GM12878 (cell line): Measurements from ENCODE around the gene PES1. TPM values are rescaled to one million over a fixed set of nuclear protein-coding genes. Genes with fewer than 3 reads are reported as not detected.

Experiments
- ATAC-seq: fragments of 200-7000 bp; cut with Tn5 transposase; 3 replicates; pipeline ENCODE4 v1.9.1; 2020; ENCODE audit warnings: mild to moderate bottlenecking, moderate library complexity
- BruUV-seq: library from RNA; stranded (reverse); fragments of 400-500 nt; replicated peaks from 2 replicates; lab custom pipeline; 2021; lab: Mats Ljungman, UMichigan
- CTCF ChIA-PET: fragments of 300-600 bp; sonication (Branson Sonifier 250); formaldehyde crosslinking; extraction: SDS; loops from one replicate; lab custom pipeline; 2021; ENCODE audit warnings: inconsistent platforms; lab: Yijun Ruan, JAX
- POLR2A ChIA-PET: fragments of 350-600 bp; formaldehyde crosslinking; extraction: SDS; loops from one replicate; lab custom pipeline; 2021; ENCODE audit warnings: inconsistent platforms; lab: Charles Lee
- RAD21 ChIA-PET: fragments of 300-600 bp; sonication (Branson Sonifier 250); formaldehyde crosslinking; loops from one replicate; lab custom pipeline; 2023; ENCODE audit warnings: antibody characterized with exemption; ENCODE audit not compliant: unreplicated experiment; lab: Charles Lee
- SMC1A ChIA-PET: fragments of 300-600 bp; sonication (Branson Sonifier 250); formaldehyde crosslinking; loops from one replicate; lab custom pipeline; 2023; ENCODE audit not compliant: unreplicated experiment, uncharacterized antibody; lab: Charles Lee
- DNase-seq: peaks from one replicate; pipeline ENCODE4 v3.0.0-alpha.2; 2011; ENCODE audit warnings: low read depth, low spot score
- FAIRE-seq: peaks from 3 replicates; lab custom pipeline; 2011; peaks lifted over from hg19 to GRCh38; lab: Jason Lieb, UNC
- H2AFZ ChIP-seq: 2 replicates; pipeline ENCODE4 v1.6.0; 2011; ENCODE audit warnings: low read depth, low read length, control low read depth; ENCODE audit not compliant: control insufficient read depth
- H3K27ac ChIP-seq: 2 replicates; pipeline ENCODE4 v1.5.1; 2011; ENCODE audit warnings: control low read depth; ENCODE audit not compliant: control insufficient read depth, insufficient read depth
- H3K27me3 ChIP-seq, 2 experiments: replicated peaks in 1 of 2; 2 replicates each; pipeline versions ENCODE4 v1.6.0 to v1.6.1; 2011; ENCODE audit warnings: low read length in 1 of 2; ENCODE audit not compliant: control insufficient read depth in 2 of 2, insufficient read depth in 2 of 2
- H3K36me3 ChIP-seq, 2 experiments: 2 replicates each; pipeline ENCODE4 v1.5.1; 2011; ENCODE audit warnings: low read length in 1 of 2; ENCODE audit not compliant: control insufficient read depth in 2 of 2, insufficient read depth in 2 of 2
- H3K4me1 ChIP-seq: 2 replicates; pipeline ENCODE4 v1.6.1; 2011; ENCODE audit warnings: mild to moderate bottlenecking, low read length, moderate library complexity, mixed read lengths; ENCODE audit not compliant: control insufficient read depth, insufficient read depth
- H3K4me2 ChIP-seq: 2 replicates; pipeline ENCODE4 v1.6.0; 2011; ENCODE audit warnings: control low read depth; ENCODE audit not compliant: control insufficient read depth, insufficient read depth
- H3K4me3 ChIP-seq: fragments of 200-600 bp; sonication (generic); 2 replicates; pipeline ENCODE4 v1.5.1; 2016
- H3K79me2 ChIP-seq: 2 replicates; pipeline ENCODE4 v1.6.0; 2011; ENCODE audit warnings: low read length; ENCODE audit not compliant: control insufficient read depth, insufficient read depth
- H3K9ac ChIP-seq: 2 replicates; pipeline ENCODE4 v1.8.0; 2011; ENCODE audit warnings: low read length, control low read depth, mixed read lengths; ENCODE audit not compliant: control insufficient read depth, insufficient read depth
- H3K9me3 ChIP-seq: replicated peaks from 3 replicates; pipeline ENCODE4 v1.5.1; 2011; ENCODE audit warnings: mild to moderate bottlenecking, low read length; ENCODE audit not compliant: control insufficient read depth, insufficient read depth
- H4K20me1 ChIP-seq: 2 replicates; pipeline ENCODE4 v1.6.0; 2011; ENCODE audit not compliant: control insufficient read depth, insufficient read depth
- ATF2 ChIP-seq: IDR thresholded peaks from 2 replicates; pipeline ENCODE4 v1.6.1; 2012; ENCODE audit warnings: low read length, inconsistent platforms
- EGR1 ChIP-seq, 2 experiments: IDR thresholded peaks; 1 replicate in 1 of 2; 2 replicates in 1 of 2; pipeline ENCODE4 v1.6.1; 2011 to 2012; ENCODE audit warnings: low read depth in 2 of 2, low read length in 2 of 2, borderline replicate concordance in 1 of 2, mild to moderate bottlenecking in 1 of 2, moderate library complexity in 1 of 2
- GATAD2B ChIP-seq: fragments of 450-650 bp; conservative IDR thresholded peaks from 2 replicates; pipeline ENCODE4 v1.6.1; 2017; ENCODE audit warnings: low read depth, mild to moderate bottlenecking, moderate library complexity
- IKZF1 ChIP-seq: fragments of 450-650 bp; conservative IDR thresholded peaks from 2 replicates; pipeline ENCODE4 v1.6.1; 2017; ENCODE audit warnings: antibody characterized with exemption, mild to moderate bottlenecking
- JUND ChIP-seq: IDR thresholded peaks from 2 replicates; pipeline ENCODE4 v1.6.1; 2012; ENCODE audit warnings: low read depth, mild to moderate bottlenecking, low read length, improper control_type of control experiment, moderate library complexity
- LARP7 ChIP-seq: fragments of 450-650 bp; IDR thresholded peaks from 2 replicates; pipeline ENCODE4 v1.6.1; 2017; ENCODE audit warnings: mild to moderate bottlenecking
- MXI1 ChIP-seq: fragments of 150-350 bp; IDR thresholded peaks from 2 replicates; pipeline ENCODE4 v1.6.1; 2011; ENCODE audit warnings: low read depth, mild to moderate bottlenecking, inconsistent platforms, low read length, improper control_type of control experiment
- NBN ChIP-seq: fragments of 450-650 bp; IDR thresholded peaks from 2 replicates; pipeline ENCODE4 v1.6.1; 2016
- NRF1 ChIP-seq: conservative IDR thresholded peaks from 2 replicates; pipeline ENCODE4 v1.6.1; 2011; ENCODE audit warnings: mild to moderate bottlenecking, low read depth, low read length, improper control_type of control experiment
- POLR2A ChIP-seq: IDR thresholded peaks from 2 replicates; pipeline ENCODE4 v1.6.1; 2011; ENCODE audit warnings: low read depth, mild to moderate bottlenecking, low read length
- RB1 ChIP-seq: fragments of 450-650 bp; formaldehyde crosslinking; IDR thresholded peaks from 2 replicates; pipeline ENCODE4 v1.6.1; 2017; ENCODE audit warnings: mild to moderate bottlenecking, borderline replicate concordance
- RELA ChIP-seq: fragments of 450-650 bp; IDR thresholded peaks from 2 replicates; pipeline ENCODE4 v1.8.0; 2014; ENCODE audit warnings: borderline replicate concordance; ENCODE audit not compliant: partially characterized antibody
- RUNX3 ChIP-seq: IDR thresholded peaks from 2 replicates; pipeline ENCODE4 v1.6.1; 2012; ENCODE audit warnings: low read length, inconsistent platforms
- SIN3A ChIP-seq: IDR thresholded peaks from 2 replicates; pipeline ENCODE4 v1.6.1; 2012; ENCODE audit warnings: low read depth, low read length, improper control_type of control experiment
- SIX5 ChIP-seq: IDR thresholded peaks from 2 replicates; pipeline ENCODE4 v1.6.1; 2011; ENCODE audit warnings: mild to moderate bottlenecking, low read depth, low read length, moderate library complexity; ENCODE audit not compliant: severe bottlenecking
- SMARCA5 ChIP-seq: fragments of 450-650 bp; IDR thresholded peaks from 2 replicates; pipeline ENCODE4 v1.6.1; 2017; ENCODE audit warnings: mild to moderate bottlenecking
- TCF12 ChIP-seq: IDR thresholded peaks from 2 replicates; pipeline ENCODE4 v1.6.1; 2011; ENCODE audit warnings: low read depth, mild to moderate bottlenecking, low read length
- ZNF24 ChIP-seq: fragments of 450-650 bp; IDR thresholded peaks from 2 replicates; pipeline ENCODE4 v1.6.1; 2017; ENCODE audit warnings: antibody characterized with exemption, mild to moderate bottlenecking
- ZZZ3 ChIP-seq: IDR thresholded peaks from 2 replicates; pipeline ENCODE4 v1.6.1; 2011; ENCODE audit warnings: low read depth; ENCODE audit not compliant: control insufficient read depth, insufficient read length
- WGBS: methylation state at CpG from one replicate; pipeline ENCODE4 v1.1.6; 2016; ENCODE audit warnings: low lambda C conversion rate; ENCODE audit not compliant: insufficient replicate concordance, insufficient coverage; ENCODE audit errors: missing lambda C conversion rate; 5-methylcytosine and 5-hydroxymethylcytosine counted together
- in situ Hi-C: fragments of 300-500 bp; cut with MboI; formaldehyde crosslinking; loops from 9 replicates; pipeline ENCODE4 v1.14.3; 2018; ENCODE audit warnings: mixed read lengths
- intact Hi-C: fragments of 100-400 bp; cut with micrococcal nuclease; formaldehyde crosslinking; loops from one replicate; pipeline ENCODE4 v1.14.2; 2022; ENCODE audit not compliant: unreplicated experiment
- polyA plus RNA-seq, 11 experiments: library from polyadenylated mRNA; depleted of rRNA in 4 of 11; unstranded in 6 of 11; stranded (reverse) in 5 of 11; fragments of >200 nt; fragmentation: Nextera tagmentation in 4 of 11; fragmentation: Illumina TruSeq in 1 of 11; extraction: Ambion mirVana in 4 of 11; extraction: Trizol in 1 of 11; gene quantifications; 1 replicate in 1 of 11; 2 replicates in 10 of 11; pipeline versions ENCODE4 v1.2.1 to v1.2.3, GENCODE V29; 2011 to 2016; ENCODE audit warnings: inconsistent platforms in 2 of 11, missing spikeins in 2 of 11, low read depth in 1 of 11
- total RNA-seq, 4 experiments: library from RNA; depleted of rRNA in 3 of 4; stranded (reverse); fragments of >200 nt in 3 of 4; fragmentation: Illumina TruSeq in 1 of 4; extraction: Trizol in 1 of 4; gene quantifications; 2 replicates each; pipeline versions ENCODE4 v1.2.1 to v1.2.3, GENCODE V29; 2013 to 2021
- TF ChIP-seq, protein P1 (sequence below): IDR thresholded peaks from 2 replicates; pipeline ENCODE4 v1.6.1; 2012; ENCODE audit warnings: low read depth, low read length, improper control_type of control experiment

Gene PES1
- total and polyA plus RNA-seq, 10 of the 15 experiments (the other 5 are each of a cell fraction or from before 2014, with no cell fraction given): 6.9 to 139 (median 106) TPM

DNA sequence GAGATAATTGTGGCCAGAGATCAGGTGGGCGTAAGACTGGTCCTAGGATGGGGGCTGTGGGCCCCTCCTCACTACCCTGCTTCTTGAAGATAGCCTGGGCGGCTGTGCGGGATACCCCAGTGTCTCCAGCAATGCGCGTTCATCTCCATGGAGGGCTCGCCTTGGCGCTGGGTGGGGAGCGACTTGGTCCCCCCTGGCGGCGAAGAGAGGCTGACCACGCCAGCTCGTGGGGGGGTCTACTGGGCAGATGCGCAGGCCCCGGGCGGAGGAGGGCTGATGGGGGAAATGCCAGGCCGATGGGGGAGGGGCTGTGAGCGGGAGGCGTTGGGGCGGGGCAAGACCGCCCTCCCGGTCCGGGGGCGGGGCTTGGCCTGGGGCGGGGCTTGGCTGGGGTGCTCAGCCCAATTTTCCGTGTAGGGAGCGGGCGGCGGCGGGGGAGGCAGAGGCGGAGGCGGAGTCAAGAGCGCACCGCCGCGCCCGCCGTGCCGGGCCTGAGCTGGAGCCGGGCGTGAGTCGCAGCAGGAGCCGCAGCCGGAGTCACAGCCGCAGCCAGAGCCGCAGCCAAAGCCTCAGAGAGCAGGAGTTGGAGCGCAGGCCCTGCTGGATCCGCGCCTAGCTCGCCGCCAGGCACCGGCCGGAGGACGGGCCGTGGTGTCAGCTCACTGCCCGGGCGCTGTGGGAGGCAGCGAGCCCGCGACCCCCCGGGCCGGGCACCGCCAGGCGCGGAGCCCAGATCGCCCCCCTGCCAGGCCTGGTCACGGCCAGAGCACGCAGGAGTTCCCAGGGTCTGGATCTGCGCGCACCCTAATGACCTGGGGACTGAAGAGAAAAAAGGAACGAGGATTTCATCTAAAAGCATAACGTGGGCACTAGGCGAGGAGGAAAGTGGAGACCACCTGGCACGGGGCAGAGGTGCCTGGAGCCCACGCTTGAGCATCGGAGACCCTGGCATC lies 43.8 kb upstream of the PES1 start, which contains the start of gene SLC35E4:
Gene SLC35E4, plus strand, starts transcription at position 509 of the 953 bp plus-strand sequence. CDS start 670 bp downstream, outside the sequence.
- Histone ChIP-seq H3K27ac (peak within 1 kb of the TSS; percentile 61), H3K4me3 (peak within 1 kb of the TSS; percentile 77), H3K27me3 (no peaks in the 10 kb centered on the region), H3K36me3 (no peaks in the 10 kb centered on the region), H3K9me3 (no peaks in the 10 kb centered on the region; the same call in 2 of the 3 replicates), H2AFZ (peak within 1 kb of the TSS; percentile 90), H3K9ac (peak within 1 kb of the TSS; percentile 80), H3K4me1 (peaks cover 4% of the 10 kb centered on the region; the same call in 1 of the 2 replicates), H3K4me2 (peak within 1 kb of the TSS; percentile 92), H3K79me2 (peaks cover 8% of the 10 kb centered on the region), H4K20me1 (no peaks in the 10 kb centered on the region)
- ChIA-PET SMC1A (interaction anchor here (0.8 to 4.8 kb wide), 20 partner anchors 13 to 449 kb away, joined by 3 to 159 read pairs (median 4); partner anchors contain the start of genes DUSP18 and TCN2), POLR2A (interaction anchor here (0.6 to 2.3 kb wide), 21 partner anchors 10 to 460 kb away, joined by 3 to 8 read pairs (median 4); partner anchors contain the start of genes MORC2 and TCN2), RAD21 (interaction anchor here (0.7 to 4.3 kb wide), 20 partner anchors 14 to 881 kb away, joined by 3 to 165 read pairs (median 5); partner anchors contain the start of genes DUSP18, PES1 and TCN2), CTCF (interaction anchor here (0.6 to 4.5 kb wide), 36 partner anchors 9 to 589 kb away, joined by 3 to 243 read pairs (median 5); partner anchors contain the start of genes DUSP18, OSBP2, PES1 and SELENOM)
- in situ Hi-C loops: loop anchor here (25.0 kb wide), 1 partner anchor 277 kb away; no protein-coding TSS in a partner anchor
- BruUV-seq: TSS peak; percentile 68
- WGBS: 3% methylated on average over 48 of the region's 75 CpGs
- DNase-seq: peak; percentile 47
- FAIRE-seq: no peak
- peak; percentile 83 for ATAC-seq
- intact Hi-C loops: loop anchor here (2.0 to 10.0 kb wide), 2 partner anchors 71 to 449 kb away; partner anchors contain the start of gene SMTN
- TF ChIP-seq NRF1 (0 out of 2 replicates have a peak, but pooled peaks have one; percentile 28), SMARCA5 (peak; percentile 33), RUNX3 (0 out of 2 replicates have a peak, but pooled peaks have one; percentile 4), POLR2A (peak; percentile 73), ATF2 (no peak), ZNF24 (no peak), GATAD2B (peak; percentile 12), SIN3A (no peak), JUND (0 out of 2 replicates have a peak, but pooled peaks have one; percentile 13), NBN (no peak), EGR1 (IDR thresholded peaks at IDR 0.05; ENCODE audit: borderline replicate concordance in 1 of 2, low read depth in 2 of 2, low read length in 2 of 2) (peak in 1 of 2 experiments; percentile 72; a peak in 2 of 3 replicates), SIX5 (no peak), RELA (peak; percentile 42), LARP7 (peak; percentile 60; the same call in 1 of the 2 replicates), IKZF1 (peak; percentile 62), MXI1 (peak; percentile 48; the same call in 1 of the 2 replicates), ZZZ3 (no peak), TCF12 (0 out of 2 replicates have a peak, but pooled peaks have one; percentile 9), RB1 (peak; percentile 18; the same call in 1 of the 2 replicates)
- TF ChIP-seq, protein P1, sequence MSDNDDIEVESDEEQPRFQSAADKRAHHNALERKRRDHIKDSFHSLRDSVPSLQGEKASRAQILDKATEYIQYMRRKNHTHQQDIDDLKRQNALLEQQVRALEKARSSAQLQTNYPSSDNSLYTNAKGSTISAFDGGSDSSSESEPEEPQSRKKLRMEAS: 0 out of 2 replicates have a peak, but pooled peaks have one; percentile 37
